PC-9 (cell line): ENCODE measurements around the gene IPPK.

Source experiments
- CTCF ChIP-seq: fragments of 200-600 bp; sonication (generic); conservative IDR thresholded peaks from 2 replicates; pipeline ENCODE4 v1.6.1; 2017; ENCODE audit warnings: mixed run types, antibody characterized with exemption, mild to moderate bottlenecking, moderate library complexity
- EZH2 ChIP-seq: fragments of 200-600 bp; sonication (generic); IDR thresholded peaks from 2 replicates; pipeline ENCODE4 v1.8.0; 2017; ENCODE audit warnings: antibody characterized with exemption, low read depth

DNA sequence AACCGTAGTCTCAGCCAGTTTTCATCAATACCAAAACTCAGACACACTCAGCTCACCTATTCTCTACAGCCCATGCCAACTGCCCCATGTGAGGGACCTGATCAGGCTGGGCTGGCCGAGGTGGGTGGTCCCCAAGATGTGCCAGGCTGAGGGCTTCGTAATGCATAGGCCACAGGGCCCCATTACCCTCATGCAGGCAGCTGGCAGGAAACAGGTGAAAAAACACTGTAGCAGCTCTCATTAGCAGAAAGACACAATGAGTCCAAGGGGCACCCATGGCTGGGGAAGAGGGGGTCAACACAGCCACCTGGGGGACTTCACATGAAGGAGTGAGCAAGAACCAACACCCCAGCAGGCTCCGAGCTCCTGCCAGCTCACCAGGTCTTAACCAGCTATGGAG lies 8.2 kb downstream of the IPPK start:
- no peak for TF ChIP-seq CTCF
- no peak for TF ChIP-seq EZH2
